Gastrocnemius medialis (tissue), 4 donors: Measurements from ENCODE around the gene MYL5.

ENCODE experiments used
- CTCF ChIP-seq, 5 experiments: fragments of 450-650 bp in 3 of 5; fragments of 200-600 bp in 2 of 5; sonication (generic) in 2 of 5; IDR thresholded peaks in 4 of 5; conservative IDR thresholded peaks in 1 of 5; 1 replicate in 4 of 5; 2 replicates in 1 of 5; pipeline ENCODE4 v1.5.1; 2016 to 2019; ENCODE audit warnings: antibody characterized with exemption in 5 of 5, mild to moderate bottlenecking in 3 of 5, moderate library complexity in 3 of 5
- POLR2A ChIP-seq, 2 donors: fragments of 450-650 bp; IDR thresholded peaks; one replicate each; pipeline ENCODE4 v1.6.1; 2017; ENCODE audit warnings: antibody characterized with exemption in 2 of 2, mild to moderate bottlenecking in 2 of 2, moderate library complexity in 2 of 2

DNA sequence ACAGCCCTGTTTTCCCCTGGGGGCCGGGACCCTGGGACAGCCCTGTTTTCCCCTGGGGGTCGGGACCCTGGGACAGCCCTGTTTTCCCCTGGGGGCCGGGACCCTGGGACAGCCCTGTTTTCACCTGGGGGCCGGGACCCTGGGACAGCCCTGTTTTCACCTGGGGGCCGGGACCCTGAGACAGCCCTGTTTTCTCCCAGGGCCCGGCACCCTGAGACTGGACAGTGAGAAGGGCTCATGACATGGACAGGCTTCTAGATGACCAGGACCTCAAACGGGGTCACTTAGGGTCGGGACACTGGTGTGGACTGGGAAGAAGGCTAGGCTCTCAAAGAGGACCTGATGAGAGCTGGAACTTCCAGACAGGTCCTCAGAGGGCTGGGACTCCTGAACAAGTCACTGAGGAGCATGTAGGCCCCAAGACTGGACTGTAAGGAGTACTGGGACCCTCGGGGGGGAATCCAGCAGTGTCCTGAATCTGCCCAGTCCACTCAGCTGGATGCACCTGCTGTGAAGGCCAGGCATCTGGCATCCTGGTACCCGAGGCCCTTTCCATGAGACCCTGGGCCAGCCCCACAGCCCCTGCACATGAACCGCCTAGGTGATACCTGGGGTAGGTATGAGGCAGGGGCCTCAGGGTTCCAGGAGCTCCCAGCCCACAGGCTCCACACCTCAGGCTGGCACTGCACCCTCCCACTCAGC, 33.7 kb downstream of the MYL5 start:
- TF ChIP-seq CTCF (IDR thresholded peaks at IDR 0.05 in 4 of 5, conservative IDR thresholded peaks at IDR 0.05 in 1 of 5) (no peak), POLR2A (IDR thresholded peaks at IDR 0.05) (no peak)
